DND-41 (cell line): ENCODE measurements around the gene ZNF22.

Experiments
- CTCF ChIP-seq: IDR thresholded peaks from 2 replicates; pipeline ENCODE4 v1.5.1; 2012; ENCODE audit warnings: borderline replicate concordance, low read length, moderate library complexity, mild to moderate bottlenecking; ENCODE audit not compliant: poor library complexity, severe bottlenecking; ENCODE audit errors: extremely low read depth
- EZH2 ChIP-seq: IDR thresholded peaks from 3 replicates; pipeline ENCODE4 v1.6.1; 2012; ENCODE audit warnings: borderline replicate concordance, low read depth, mild to moderate bottlenecking, moderate library complexity, low read length, inconsistent platforms; ENCODE audit not compliant: severe bottlenecking

GRCh38 chr10:44989597-44990301 is 11.0 kb upstream of the ZNF22 start:
- TF ChIP-seq CTCF = no peak
- TF ChIP-seq EZH2 = no peak
